Neural progenitor cell (in vitro differentiated cells): ENCODE results near the gene GRIK3.

Source experiments
- CTCF ChIP-seq: fragments of 200-600 bp; sonication (generic); IDR thresholded peaks from 2 replicates; pipeline ENCODE4 v1.5.1; 2017; ENCODE audit warnings: antibody characterized with exemption, mild to moderate bottlenecking
- EZH2 ChIP-seq: fragments of 200-600 bp; sonication (generic); IDR thresholded peaks from 2 replicates; pipeline ENCODE4 v1.6.1; 2017; ENCODE audit warnings: antibody characterized with exemption, mild to moderate bottlenecking, moderate library complexity

- TF ChIP-seq CTCF (no peak), EZH2 (no peak)
Observed at GRCh38 chr1:36783475-36783874, 250.8 kb downstream of the GRIK3 start.
